HEK293T (cell line): ENCODE measurements around the gene L3MBTL4.

Experiments used
- FOXM1 ChIP-seq: fragments of 450-650 bp; IDR thresholded peaks from 2 replicates; pipeline ENCODE4 v1.6.1; 2017; ENCODE audit warnings: mild to moderate bottlenecking, borderline replicate concordance
- SP1 ChIP-seq: fragments of 450-650 bp; IDR thresholded peaks from 2 replicates; pipeline ENCODE4 v1.6.1; 2017
- TARDBP ChIP-seq: fragments of 450-650 bp; IDR thresholded peaks from 2 replicates; pipeline ENCODE4 v1.6.1; 2016

GRCh38 chr18:6107794-6108193, 306.9 kb downstream of the L3MBTL4 start:
- TF ChIP-seq FOXM1 = no peak
- TF ChIP-seq SP1 = no peak
- TF ChIP-seq TARDBP = no peak
